PC-9 (cell line): ENCODE measurements around the gene NAA25. TPM values are rescaled to one million over a fixed set of nuclear protein-coding genes. Genes with fewer than 3 reads are reported as not detected.
A peak's percentile ranks its signal among the peaks of the same experiment; 100 is the strongest.
"Not testable (repeated sequence)": the region's sequence is repeated elsewhere in the genome, so short reads cannot be mapped to it uniquely, and the experiment has no call there.

Source experiments
- BruUV-seq: library from RNA; stranded (reverse); fragments of 400-500 nt; replicated peaks from 2 replicates; lab custom pipeline; 2021; lab: Mats Ljungman, UMichigan
- CTCF ChIA-PET: fragments of 300-600 bp; sonication (Branson Sonifier 250); formaldehyde crosslinking; loops from one replicate; lab custom pipeline; 2022; ENCODE audit warnings: antibody characterized with exemption; lab: Charles Lee
- POLR2A ChIA-PET: fragments of 300-600 bp; sonication (Branson Sonifier 250); formaldehyde crosslinking; loops from one replicate; lab custom pipeline; 2022; ENCODE audit warnings: antibody characterized with exemption; ENCODE audit not compliant: unreplicated experiment; lab: Charles Lee
- DNase-seq, 2 experiments: peaks; one replicate each; pipeline versions ENCODE4 v3.0.0 to v3.0.0-alpha.2; 2015 to 2022; ENCODE audit warnings: mixed read lengths in 1 of 2
- H2AFZ ChIP-seq: fragments of 200-600 bp; sonication (generic); 2 replicates; pipeline ENCODE4 v1.8.1; 2017; ENCODE audit warnings: antibody characterized with exemption
- H3F3A ChIP-seq: fragments of 200-600 bp; sonication (generic); 2 replicates; pipeline ENCODE4 v1.8.1; 2017; ENCODE audit warnings: antibody characterized with exemption, mild to moderate bottlenecking, low read depth; ENCODE audit not compliant: insufficient read depth
- H3K27ac ChIP-seq: fragments of 200-600 bp; sonication (generic); 2 replicates; pipeline ENCODE4 v1.6.1; 2016; ENCODE audit warnings: mixed run types
- H3K27me3 ChIP-seq: fragments of 200-600 bp; sonication (generic); 2 replicates; pipeline ENCODE4 v1.6.1; 2016; ENCODE audit warnings: low read depth, mixed run types; ENCODE audit not compliant: insufficient read depth
- H3K36me3 ChIP-seq: fragments of 200-600 bp; sonication (generic); 2 replicates; pipeline ENCODE4 v1.6.1; 2016; ENCODE audit warnings: low read depth, mixed run types
- H3K4me1 ChIP-seq: fragments of 200-600 bp; sonication (generic); replicated peaks from 2 replicates; pipeline ENCODE4 v1.6.1; 2016; ENCODE audit warnings: mixed run types; ENCODE audit not compliant: insufficient read depth
- H3K4me2 ChIP-seq: fragments of 200-600 bp; sonication (generic); 2 replicates; pipeline ENCODE4 v1.6.1; 2017; ENCODE audit warnings: mixed run types
- H3K4me3 ChIP-seq: fragments of 200-600 bp; sonication (generic); 2 replicates; pipeline ENCODE4 v1.6.1; 2016; ENCODE audit warnings: mixed run types
- H3K79me2 ChIP-seq: fragments of 200-600 bp; sonication (generic); 2 replicates; pipeline ENCODE4 v1.6.1; 2017; ENCODE audit warnings: low read depth, mixed run types
- H3K9me2 ChIP-seq: fragments of 200-600 bp; sonication (generic); 2 replicates; pipeline ENCODE4 v1.8.1; 2017; ENCODE audit warnings: mild to moderate bottlenecking; ENCODE audit not compliant: insufficient read depth
- H3K9me3 ChIP-seq: fragments of 200-600 bp; sonication (generic); 2 replicates; pipeline ENCODE4 v1.8.1; 2016; ENCODE audit warnings: low read depth; ENCODE audit not compliant: insufficient read depth
- H4K20me1 ChIP-seq: fragments of 200-600 bp; sonication (generic); 2 replicates; pipeline ENCODE4 v1.8.1; 2017; ENCODE audit not compliant: insufficient read depth
- CTCF ChIP-seq: fragments of 200-600 bp; sonication (generic); conservative IDR thresholded peaks from 2 replicates; pipeline ENCODE4 v1.6.1; 2017; ENCODE audit warnings: mixed run types, antibody characterized with exemption, mild to moderate bottlenecking, moderate library complexity
- EZH2 ChIP-seq: fragments of 200-600 bp; sonication (generic); IDR thresholded peaks from 2 replicates; pipeline ENCODE4 v1.8.0; 2017; ENCODE audit warnings: antibody characterized with exemption, low read depth
- intact Hi-C: fragments of 100-400 bp; cut with micrococcal nuclease; formaldehyde crosslinking; loops from one replicate; pipeline ENCODE4 v1.10.0; 2022; ENCODE audit not compliant: unreplicated experiment
- total RNA-seq: library from RNA; stranded (reverse); gene quantifications from 2 replicates; pipeline ENCODE4 v1.2.3, GENCODE V29; 2021

NAA25 gene
- total RNA-seq, 1 experiment from 2014 or later = 37.0 TPM

DNA sequence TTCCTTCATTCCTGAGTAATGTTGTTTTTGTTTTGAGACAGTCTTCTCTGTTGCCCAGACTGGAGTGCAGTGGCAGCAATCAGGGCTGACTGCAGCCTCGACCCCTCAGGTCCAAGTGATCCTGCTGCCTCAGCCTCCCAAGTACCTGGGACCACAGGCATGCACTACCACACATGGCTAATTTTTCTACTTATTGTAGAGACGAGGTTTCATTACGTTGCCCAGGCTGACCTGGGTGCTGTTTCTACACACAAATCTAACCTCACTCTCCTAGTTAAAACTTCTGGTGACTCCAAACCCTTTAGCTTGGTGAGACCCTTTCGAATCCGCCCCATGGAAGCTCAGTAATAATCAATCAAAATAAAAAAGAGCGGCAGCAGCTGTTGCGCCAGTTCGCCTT lies 96.9 kb downstream of the NAA25 start:
- Histone ChIP-seq H2AFZ (peak overlapping the region; percentile 91; the same call in 1 of the 2 replicates), H3K79me2 (peaks cover 50% of the 10 kb centered on the region), H3K4me1 (peaks cover 24% of the 10 kb centered on the region), H3K4me3 (peak overlapping the region; percentile 63), H3K9me2 (no peaks in the 10 kb centered on the region), H3K4me2 (peak overlapping the region; percentile 97), H3K9me3 (no peaks in the 10 kb centered on the region), H3K36me3 (peaks cover 9% of the 10 kb centered on the region), H3F3A (peaks cover 42% of the 10 kb centered on the region), H3K27ac (peak overlapping the region; percentile 82), H3K27me3 (no peaks in the 10 kb centered on the region), H4K20me1 (no peaks in the 10 kb centered on the region)
- BruUV-seq = no TSS peak
- ChIA-PET POLR2A (no interaction called here), CTCF (interaction anchor here (0.6 kb wide), 1 partner anchor 9 kb away, joined by 3 read pairs; no protein-coding TSS in a partner anchor)
- DNase-seq = no peak
- TF ChIP-seq EZH2 (no peak), CTCF (no peak)
- intact Hi-C loops = loop anchor here (1.0 to 5.0 kb wide), 5 partner anchors 67 to 439 kb away; partner anchors contain the start of genes MAPKAPK5 and PTPN11

DNA sequence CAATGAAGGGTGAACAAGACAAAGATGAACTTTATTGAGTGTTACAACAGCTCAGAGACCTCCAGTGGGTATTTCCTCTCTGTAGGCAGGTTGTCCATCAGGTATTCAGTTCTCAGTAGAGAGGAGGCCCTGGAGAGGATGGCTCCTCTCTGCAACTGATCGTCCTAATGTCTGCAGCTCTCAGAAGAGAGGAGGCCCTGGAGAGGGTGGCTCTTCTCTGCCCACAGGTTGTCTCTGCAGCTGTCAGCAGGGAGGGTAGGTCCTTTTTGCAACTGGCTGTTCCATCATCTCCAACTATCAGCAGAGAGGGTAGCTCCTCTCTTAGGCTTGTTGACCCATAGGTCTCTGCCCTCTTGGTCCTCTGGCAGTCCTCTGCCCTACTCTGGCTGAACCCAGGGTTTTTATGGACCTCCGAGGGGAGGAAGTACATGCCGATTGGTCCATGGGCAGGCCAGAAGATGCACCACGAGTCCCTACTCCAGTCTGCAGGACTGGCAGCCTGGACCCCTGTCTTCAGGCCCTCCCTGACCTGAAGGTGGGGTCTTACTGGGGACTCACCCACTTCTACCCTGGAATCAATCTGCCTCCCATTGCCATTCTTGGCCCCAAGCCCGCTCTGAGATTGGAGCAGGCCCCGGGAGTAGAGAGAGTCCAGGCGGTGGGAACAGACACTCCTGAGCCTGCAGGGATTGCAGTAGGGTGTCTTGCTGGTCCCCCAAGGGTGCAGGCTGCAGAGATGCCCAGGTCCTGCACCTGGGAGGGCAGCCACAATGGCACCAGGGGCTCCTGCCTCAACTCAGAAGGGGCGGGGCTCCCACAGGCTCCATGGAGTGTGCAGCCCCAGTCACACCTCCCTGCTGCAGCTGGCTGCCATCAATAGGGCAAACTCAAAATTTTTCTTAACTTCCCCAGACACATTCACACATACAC lies 97.9 kb downstream of the NAA25 start:
- intact Hi-C loops = loop anchor here (5.0 kb wide), 3 partner anchors 168 to 438 kb away; partner anchors contain the start of genes MAPKAPK5 and PTPN11
- TF ChIP-seq EZH2 = no peak
- no peak for TF ChIP-seq CTCF
- H3K79me2 ChIP-seq = peaks cover 40% of the 10 kb centered on the region
- POLR2A ChIA-PET = interaction anchor here (0.6 kb wide), 1 partner anchor 1407 kb away, joined by 13 read pairs; no protein-coding TSS in a partner anchor
- H3K4me1 ChIP-seq = peaks cover 30% of the 10 kb centered on the region
- no peaks in the 10 kb centered on the region for H3K27me3 ChIP-seq
- H3K27ac ChIP-seq = no peak overlapping the region
- no peaks in the 10 kb centered on the region for H4K20me1 ChIP-seq
- CTCF ChIA-PET = no interaction called here
- H3K4me2 ChIP-seq = peak overlapping the region; percentile 97
- H3K9me2 ChIP-seq = no peaks in the 10 kb centered on the region
- no peak overlapping the region for H2AFZ ChIP-seq
- no peaks in the 10 kb centered on the region for H3K9me3 ChIP-seq
- no TSS peak for BruUV-seq
- peaks cover 2% of the 10 kb centered on the region for H3K36me3 ChIP-seq
- peaks cover 46% of the 10 kb centered on the region for H3F3A ChIP-seq
- no peak for DNase-seq
- H3K4me3 ChIP-seq = peak overlapping the region; percentile 63; the same call in 1 of the 2 replicates

- DNase-seq, H3K9me3 ChIP-seq, H3K27ac ChIP-seq, BruUV-seq, H2AFZ ChIP-seq, H3K36me3 ChIP-seq, H4K20me1 ChIP-seq, H3K27me3 ChIP-seq, H3K4me2 ChIP-seq, H3K9me2 ChIP-seq, H3K4me3 ChIP-seq, intact Hi-C loops: not testable (repeated sequence)
- peaks cover 32% of the 10 kb centered on the region for H3K4me1 ChIP-seq
- H3K79me2 ChIP-seq = peaks cover 29% of the 10 kb centered on the region
- ChIA-PET CTCF (interaction anchor here (0.6 kb wide), 1 partner anchor 217 kb away, joined by 3 read pairs; no protein-coding TSS in a partner anchor), POLR2A (interaction anchor here (0.7 kb wide), 1 partner anchor 25 kb away, joined by 4 read pairs; no protein-coding TSS in a partner anchor)
- peaks cover 47% of the 10 kb centered on the region for H3F3A ChIP-seq
Observed at GRCh38 chr12:112009596-112009995, 99.0 kb downstream of the NAA25 start.
